ENCODE data around the gene CTU2.

The CTU2 gene

DNA sequence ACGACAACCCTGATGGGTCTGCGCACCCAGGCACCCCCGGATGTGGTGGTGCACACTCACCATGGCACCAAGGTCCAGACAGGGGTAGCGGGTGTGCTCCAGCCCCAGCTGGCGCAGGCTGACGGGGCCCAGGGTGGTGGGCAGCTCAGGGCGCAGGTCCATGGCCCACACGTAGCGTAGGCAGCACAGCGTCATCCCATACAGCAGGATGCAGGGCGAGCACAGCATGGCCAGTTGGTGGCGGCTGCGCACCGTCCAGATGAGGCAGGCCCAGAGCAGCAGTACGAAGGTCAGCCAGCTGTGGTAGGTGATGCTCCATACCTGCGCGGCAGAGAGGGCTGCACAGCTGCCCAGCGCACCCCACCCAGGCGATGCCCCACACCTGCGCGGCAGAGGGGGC, 29.8 kb downstream of the CTU2 start:
- DNase-seq = no peak
- peaks cover 68% of the 10 kb centered on the region for H3K36me3 ChIP-seq (ENCODE audit: control insufficient read depth, insufficient read depth, low read length)
- H3K4me1 ChIP-seq (ENCODE audit: control insufficient read depth, insufficient read depth, low read length, poor library complexity, severe bottlenecking) = peaks cover 5% of the 10 kb centered on the region

DNA sequence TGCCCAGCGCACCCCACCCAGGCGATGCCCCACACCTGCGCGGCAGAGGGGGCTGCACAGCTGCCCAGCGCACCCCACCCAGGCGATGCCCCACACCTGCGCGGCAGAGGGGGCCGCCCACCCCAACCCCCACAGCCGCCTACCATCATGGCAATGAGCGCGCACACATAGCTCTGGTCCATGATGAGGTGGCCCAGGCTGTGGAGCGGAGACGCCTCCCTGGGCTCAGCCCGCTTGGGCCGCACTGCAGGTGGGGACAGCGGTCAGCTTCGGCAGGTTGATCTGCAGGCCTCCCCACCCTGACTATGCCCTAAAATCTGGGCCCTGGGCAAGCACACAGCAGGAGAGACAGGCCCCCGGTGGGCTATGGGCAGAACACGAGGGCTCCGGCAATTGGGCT, 30.2 kb downstream of the CTU2 start:
- no peak for DNase-seq
- Histone ChIP-seq H3K36me3 (ENCODE audit: control insufficient read depth, insufficient read depth, low read length) (peaks cover 67% of the 10 kb centered on the region), H3K9me3 (ENCODE audit: control insufficient read depth, low read length) (no peaks in the 10 kb centered on the region), H3K27ac (ENCODE audit: insufficient read depth, low read length, poor library complexity, severe bottlenecking) (no peak overlapping the region), H3K4me1 (ENCODE audit: control insufficient read depth, insufficient read depth, low read length, poor library complexity, severe bottlenecking) (peaks cover 5% of the 10 kb centered on the region), H3K27me3 (replicated peaks; ENCODE audit: control insufficient read depth, insufficient read depth, low read length, poor library complexity, severe bottlenecking) (no peaks in the 10 kb centered on the region), H3K4me3 (ENCODE audit: insufficient read depth, low read depth, low read length, poor library complexity, severe bottlenecking) (no peak overlapping the region)

More for the DNA sequence above, 29.8 kb downstream of the CTU2 start:
- H3K9me3 ChIP-seq (ENCODE audit: control insufficient read depth, low read length) = no peaks in the 10 kb centered on the region
- H3K27me3 ChIP-seq (replicated peaks; ENCODE audit: control insufficient read depth, insufficient read depth, low read length, poor library complexity, severe bottlenecking) = no peaks in the 10 kb centered on the region
- no peak overlapping the region for H3K27ac ChIP-seq (ENCODE audit: insufficient read depth, low read length, poor library complexity, severe bottlenecking)
- no peak overlapping the region for H3K4me3 ChIP-seq (ENCODE audit: insufficient read depth, low read depth, low read length, poor library complexity, severe bottlenecking)

DNA sequence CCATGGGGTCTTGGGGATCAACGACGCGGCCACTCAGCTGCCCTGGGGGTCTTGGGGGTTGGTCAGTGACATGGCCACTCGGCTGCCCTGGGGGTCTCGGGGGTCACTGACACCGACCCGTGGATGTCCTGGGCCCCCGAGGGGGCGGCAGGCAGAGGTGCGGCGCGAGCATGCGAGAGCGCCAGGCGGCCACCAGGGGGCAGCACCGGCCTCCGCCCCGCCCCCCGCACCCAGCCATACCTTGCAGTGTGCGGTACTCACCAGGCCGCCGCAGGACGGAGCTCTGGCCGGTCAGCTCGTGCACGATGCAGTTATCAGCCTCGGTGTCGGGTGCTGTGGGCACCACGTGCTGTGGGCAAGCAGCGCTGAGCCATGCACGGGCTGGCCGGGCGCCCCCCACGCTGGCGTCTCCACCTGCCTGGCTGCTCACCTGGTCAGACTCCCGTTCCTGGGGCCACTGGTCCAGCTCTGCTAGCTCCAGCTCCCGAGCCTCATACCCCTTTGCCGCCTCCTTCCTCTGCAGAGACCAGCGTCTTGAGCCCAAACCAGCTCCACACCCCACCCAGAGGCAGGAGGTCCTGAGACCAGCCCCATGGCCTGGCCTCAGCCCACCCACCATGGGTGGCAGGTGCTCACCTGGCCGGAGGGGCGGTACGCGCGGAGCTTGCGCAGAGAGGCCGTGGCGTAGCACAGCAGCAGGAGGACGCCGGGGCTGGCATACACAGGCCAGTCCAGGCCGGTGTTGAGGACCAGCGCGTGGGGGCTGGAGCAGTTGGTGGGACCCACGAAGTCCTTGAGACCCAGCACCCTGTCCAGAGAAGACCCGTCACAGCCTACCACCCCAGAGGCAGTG, 31.2 kb downstream of the CTU2 start:
- Histone ChIP-seq H3K4me1 (ENCODE audit: control insufficient read depth, insufficient read depth, low read length, poor library complexity, severe bottlenecking) (peaks cover 5% of the 10 kb centered on the region), H3K27ac (ENCODE audit: insufficient read depth, low read length, poor library complexity, severe bottlenecking) (no peak overlapping the region), H3K9me3 (ENCODE audit: control insufficient read depth, low read length) (no peaks in the 10 kb centered on the region), H3K36me3 (ENCODE audit: control insufficient read depth, insufficient read depth, low read length) (peaks cover 65% of the 10 kb centered on the region), H3K27me3 (replicated peaks; ENCODE audit: control insufficient read depth, insufficient read depth, low read length, poor library complexity, severe bottlenecking) (no peaks in the 10 kb centered on the region), H3K4me3 (ENCODE audit: insufficient read depth, low read depth, low read length, poor library complexity, severe bottlenecking) (no peak overlapping the region)
- peak; percentile 55 to 75 (median 74) for DNase-seq

DNA sequence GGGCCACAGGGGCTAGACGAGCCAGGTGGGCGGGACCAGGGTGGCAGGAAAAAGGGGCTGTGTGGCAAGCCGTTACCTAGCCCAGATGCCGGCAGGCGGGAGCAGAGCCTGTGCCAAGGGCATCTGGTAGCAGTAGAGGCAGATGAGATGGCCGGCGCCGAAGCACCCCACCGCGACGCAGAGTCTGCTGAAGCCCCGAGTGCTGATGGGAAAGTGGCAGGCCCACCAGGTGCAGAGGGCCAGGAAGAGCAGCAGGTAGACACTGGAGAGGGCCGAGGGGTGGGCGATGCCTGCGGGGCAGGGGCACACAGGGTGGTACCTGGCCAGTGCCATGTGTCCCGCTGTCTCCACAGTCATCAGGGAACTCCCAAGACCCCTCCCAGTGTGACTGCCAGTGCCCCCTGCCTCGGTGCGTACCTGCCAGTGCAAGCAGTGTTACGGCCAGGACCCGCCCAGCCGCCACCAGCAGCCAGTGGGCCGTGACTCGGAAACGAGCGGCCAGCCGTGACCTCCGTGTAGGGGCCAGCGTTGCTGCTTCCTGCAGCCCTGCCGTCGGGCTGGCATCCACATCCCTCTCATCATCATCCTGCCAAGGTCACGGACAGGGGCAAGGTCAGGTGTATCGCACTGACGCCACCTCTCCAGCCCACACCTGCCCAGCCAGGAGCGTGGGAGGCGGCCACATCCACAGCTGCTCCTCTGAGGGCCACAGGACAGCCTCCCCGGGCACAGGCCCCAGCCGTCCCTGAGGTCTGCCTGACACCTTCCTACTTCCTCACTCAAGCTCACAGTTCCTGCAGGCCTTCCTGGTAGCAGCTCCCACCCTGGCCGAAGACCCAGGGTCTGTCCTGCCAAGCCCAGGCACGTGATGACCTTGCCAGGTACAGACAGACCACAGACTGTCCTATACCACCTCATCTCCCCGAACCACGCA, 32.1 kb downstream of the CTU2 start:
- Histone ChIP-seq H3K4me1 (ENCODE audit: control insufficient read depth, insufficient read depth, low read length, poor library complexity, severe bottlenecking) (peaks cover 10% of the 10 kb centered on the region), H3K27me3 (replicated peaks; ENCODE audit: control insufficient read depth, insufficient read depth, low read length, poor library complexity, severe bottlenecking) (no peaks in the 10 kb centered on the region), H3K36me3 (ENCODE audit: control insufficient read depth, insufficient read depth, low read length) (peaks cover 59% of the 10 kb centered on the region), H3K27ac (ENCODE audit: insufficient read depth, low read length, poor library complexity, severe bottlenecking) (no peak overlapping the region), H3K9me3 (ENCODE audit: control insufficient read depth, low read length) (no peaks in the 10 kb centered on the region), H3K4me3 (ENCODE audit: insufficient read depth, low read depth, low read length, poor library complexity, severe bottlenecking) (no peak overlapping the region)
- no peak for DNase-seq

DNA sequence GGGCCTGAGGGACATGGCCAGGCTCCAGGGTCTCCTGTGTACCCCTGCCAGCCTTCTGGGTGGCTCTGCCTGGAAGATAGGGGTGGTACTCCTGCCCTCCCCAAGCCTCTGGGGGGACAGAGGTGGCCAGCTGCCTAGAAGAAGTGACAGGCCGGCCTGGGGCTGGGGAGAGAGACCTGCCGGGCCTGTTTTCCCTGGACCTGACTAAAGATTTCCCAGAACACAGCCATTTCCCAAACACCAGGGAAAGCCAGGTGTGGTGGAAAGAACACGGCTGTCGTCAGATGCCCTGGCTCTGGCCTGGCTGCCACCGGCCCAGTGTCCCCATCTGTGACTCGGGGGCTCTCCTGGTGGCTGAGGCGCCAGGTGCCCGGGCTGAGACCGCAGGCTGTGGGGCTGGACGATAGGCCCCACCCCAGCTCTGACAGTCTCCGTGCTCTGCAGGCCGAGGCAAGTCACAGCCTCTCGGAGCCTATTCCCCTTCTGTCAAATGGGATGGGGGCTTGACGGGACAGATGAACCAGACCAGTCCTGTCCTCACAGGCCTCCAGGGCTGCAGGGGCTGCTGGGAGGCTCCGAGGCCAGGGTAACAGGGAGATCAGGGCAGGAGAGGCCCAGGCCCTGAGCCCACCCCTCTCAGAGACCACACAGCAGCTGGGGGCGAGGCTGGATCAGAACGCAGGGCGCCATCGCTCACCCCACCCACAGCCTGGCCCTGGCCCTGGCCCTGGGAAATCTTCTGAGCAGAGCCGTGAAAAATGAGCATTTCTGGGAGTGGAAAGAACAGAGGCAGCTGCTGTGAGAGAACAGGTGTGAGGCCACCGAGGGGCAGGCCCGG, 33.1 kb downstream of the CTU2 start:
- no peaks in the 10 kb centered on the region for H3K9me3 ChIP-seq (ENCODE audit: control insufficient read depth, low read length)
- H3K4me3 ChIP-seq (ENCODE audit: insufficient read depth, low read depth, low read length, poor library complexity, severe bottlenecking) = no peak overlapping the region
- H3K27me3 ChIP-seq (replicated peaks; ENCODE audit: control insufficient read depth, insufficient read depth, low read length, poor library complexity, severe bottlenecking) = no peaks in the 10 kb centered on the region
- H3K27ac ChIP-seq (ENCODE audit: insufficient read depth, low read length, poor library complexity, severe bottlenecking) = no peak overlapping the region
- H3K36me3 ChIP-seq (ENCODE audit: control insufficient read depth, insufficient read depth, low read length) = peaks cover 49% of the 10 kb centered on the region
- DNase-seq = no peak
- H3K4me1 ChIP-seq (ENCODE audit: control insufficient read depth, insufficient read depth, low read length, poor library complexity, severe bottlenecking) = peaks cover 20% of the 10 kb centered on the region

DNA sequence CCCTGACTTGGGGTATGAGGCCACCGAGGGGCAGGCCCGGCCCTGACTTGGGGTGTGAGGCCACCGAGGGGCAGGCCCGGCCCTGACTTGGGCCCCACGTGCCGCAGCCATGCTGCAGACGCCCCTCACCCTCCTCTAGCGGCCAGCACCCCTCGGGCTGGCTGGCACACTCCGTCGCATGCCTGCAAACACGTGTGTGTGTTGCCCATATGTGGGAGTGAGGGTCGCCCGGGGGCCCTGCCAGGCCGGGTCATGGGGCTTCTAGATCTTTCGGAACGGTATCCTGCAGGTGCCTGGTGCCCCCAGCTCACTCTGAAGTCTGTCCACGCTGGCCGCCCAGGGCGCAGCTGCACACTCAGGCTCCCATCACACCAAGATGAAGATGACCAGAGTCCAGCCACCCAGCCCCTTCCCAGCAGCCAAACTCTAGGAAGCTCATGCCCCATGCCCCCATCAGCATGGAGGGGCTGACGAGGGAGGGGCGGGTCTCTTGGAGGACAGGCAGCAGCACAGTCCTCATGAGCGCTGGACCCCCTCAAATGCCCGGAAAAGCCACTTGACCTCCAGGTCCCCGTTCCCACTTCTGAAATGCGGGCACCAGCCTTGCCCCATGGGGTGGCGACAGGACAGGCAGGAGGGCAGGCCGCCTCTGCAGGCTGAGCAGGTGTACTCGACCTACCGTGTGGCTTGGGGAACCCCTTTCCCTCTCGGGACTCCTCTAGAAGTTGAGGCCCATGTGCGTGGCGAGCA, 33.8 kb downstream of the CTU2 start:
- Histone ChIP-seq H3K27ac (ENCODE audit: insufficient read depth, low read length, poor library complexity, severe bottlenecking) (no peak overlapping the region), H3K36me3 (ENCODE audit: control insufficient read depth, insufficient read depth, low read length) (peaks cover 41% of the 10 kb centered on the region), H3K9me3 (ENCODE audit: control insufficient read depth, low read length) (no peaks in the 10 kb centered on the region), H3K27me3 (replicated peaks; ENCODE audit: control insufficient read depth, insufficient read depth, low read length, poor library complexity, severe bottlenecking) (no peaks in the 10 kb centered on the region), H3K4me1 (ENCODE audit: control insufficient read depth, insufficient read depth, low read length, poor library complexity, severe bottlenecking) (peaks cover 27% of the 10 kb centered on the region), H3K4me3 (ENCODE audit: insufficient read depth, low read depth, low read length, poor library complexity, severe bottlenecking) (no peak overlapping the region)
- no peak for DNase-seq

DNA sequence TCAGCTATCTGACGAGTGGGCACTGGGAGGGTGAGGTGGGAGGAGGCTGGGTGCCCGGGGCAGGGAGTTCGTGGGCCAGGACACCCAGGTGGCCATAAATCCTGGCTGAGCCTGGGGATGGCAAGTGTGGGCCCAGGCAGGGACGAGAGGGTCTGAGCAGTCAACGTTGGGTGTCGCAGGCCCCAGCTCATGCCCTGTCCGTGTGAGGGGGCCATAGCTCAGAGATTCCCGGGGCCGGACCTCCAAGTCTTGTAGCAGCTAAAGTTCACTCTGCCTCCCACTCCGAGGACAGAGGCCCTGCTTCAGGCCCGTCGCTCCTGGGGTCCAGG, 34.4 kb downstream of the CTU2 start:
- H3K4me3 ChIP-seq (ENCODE audit: insufficient read depth, low read depth, low read length, poor library complexity, severe bottlenecking) = no peak overlapping the region
- no peak overlapping the region for H3K27ac ChIP-seq (ENCODE audit: insufficient read depth, low read length, poor library complexity, severe bottlenecking)
- H3K27me3 ChIP-seq (replicated peaks; ENCODE audit: control insufficient read depth, insufficient read depth, low read length, poor library complexity, severe bottlenecking) = no peaks in the 10 kb centered on the region
- H3K9me3 ChIP-seq (ENCODE audit: control insufficient read depth, low read length) = no peaks in the 10 kb centered on the region
- no peak for DNase-seq
- H3K4me1 ChIP-seq (ENCODE audit: control insufficient read depth, insufficient read depth, low read length, poor library complexity, severe bottlenecking) = peaks cover 32% of the 10 kb centered on the region
- peaks cover 36% of the 10 kb centered on the region for H3K36me3 ChIP-seq (ENCODE audit: control insufficient read depth, insufficient read depth, low read length)

DNA sequence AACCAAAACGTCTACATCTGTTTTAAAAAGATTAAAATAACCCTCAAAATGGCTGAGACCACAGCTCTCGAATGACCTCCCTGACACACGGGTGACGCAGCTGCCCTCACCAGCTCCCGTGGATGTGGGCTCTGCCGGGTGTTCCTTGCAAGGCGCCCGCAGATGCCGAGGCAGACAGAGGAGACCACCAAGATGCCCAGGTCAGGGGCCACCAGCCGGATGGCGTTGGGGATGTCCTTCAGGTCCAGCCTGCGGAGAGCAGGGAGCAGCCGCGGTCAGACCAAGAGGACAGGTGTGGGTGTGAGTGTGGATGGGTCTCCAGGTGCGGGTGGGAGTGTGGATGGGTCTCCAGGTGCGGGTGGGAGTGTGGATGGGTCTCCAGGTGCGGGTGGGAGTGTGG, 35.1 kb downstream of the CTU2 start:
- peaks cover 38% of the 10 kb centered on the region for H3K4me1 ChIP-seq (ENCODE audit: control insufficient read depth, insufficient read depth, low read length, poor library complexity, severe bottlenecking)
- no peak overlapping the region for H3K27ac ChIP-seq (ENCODE audit: insufficient read depth, low read length, poor library complexity, severe bottlenecking)
- H3K4me3 ChIP-seq (ENCODE audit: insufficient read depth, low read depth, low read length, poor library complexity, severe bottlenecking) = no peak overlapping the region
- no peaks in the 10 kb centered on the region for H3K27me3 ChIP-seq (replicated peaks; ENCODE audit: control insufficient read depth, insufficient read depth, low read length, poor library complexity, severe bottlenecking)
- DNase-seq = no peak
- H3K9me3 ChIP-seq (ENCODE audit: control insufficient read depth, low read length) = no peaks in the 10 kb centered on the region
- H3K36me3 ChIP-seq (ENCODE audit: control insufficient read depth, insufficient read depth, low read length) = peaks cover 30% of the 10 kb centered on the region

DNA sequence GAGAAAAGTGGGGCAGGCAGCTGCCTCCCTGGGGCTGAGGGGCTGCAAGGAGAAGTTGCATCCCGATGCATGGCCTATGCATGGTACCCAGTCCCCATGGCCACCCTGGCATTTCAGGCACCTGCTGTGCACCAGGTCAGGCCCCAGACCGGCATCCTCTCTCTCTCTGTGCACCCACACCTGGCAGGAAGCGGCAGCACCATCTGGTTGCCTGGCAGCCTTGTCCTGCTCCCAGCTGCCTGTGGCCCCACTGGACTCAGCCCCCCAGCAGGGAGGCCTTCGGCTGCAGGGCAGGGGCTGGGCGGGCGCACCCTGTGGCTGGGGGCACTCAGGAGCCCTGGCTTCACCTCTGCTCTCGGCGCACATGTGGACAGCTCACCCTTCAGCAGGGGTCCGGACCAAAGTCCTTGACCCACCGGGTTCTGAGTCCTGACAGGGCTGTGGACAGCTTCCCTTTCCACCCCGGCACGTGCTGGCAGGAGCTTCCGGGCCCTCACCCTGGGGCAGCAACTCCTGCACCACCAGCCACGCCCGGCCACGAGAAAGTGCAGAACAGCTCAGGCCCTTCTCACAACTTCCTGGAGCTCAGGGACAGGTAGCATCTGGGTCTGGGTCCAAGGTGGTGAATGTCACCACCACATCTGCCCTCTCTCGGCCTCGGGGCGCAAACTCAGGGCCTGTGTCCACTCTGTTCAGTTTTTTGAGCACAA, 36.7 kb downstream of the CTU2 start:
- peaks cover 30% of the 10 kb centered on the region for H3K36me3 ChIP-seq (ENCODE audit: control insufficient read depth, insufficient read depth, low read length)
- H3K4me1 ChIP-seq (ENCODE audit: control insufficient read depth, insufficient read depth, low read length, poor library complexity, severe bottlenecking) = peaks cover 37% of the 10 kb centered on the region

More for the DNA sequence above, 36.7 kb downstream of the CTU2 start:
- no peaks in the 10 kb centered on the region for H3K27me3 ChIP-seq (replicated peaks; ENCODE audit: control insufficient read depth, insufficient read depth, low read length, poor library complexity, severe bottlenecking)
- no peak overlapping the region for H3K27ac ChIP-seq (ENCODE audit: insufficient read depth, low read length, poor library complexity, severe bottlenecking)
- no peaks in the 10 kb centered on the region for H3K9me3 ChIP-seq (ENCODE audit: control insufficient read depth, low read length)
- H3K4me3 ChIP-seq (ENCODE audit: insufficient read depth, low read depth, low read length, poor library complexity, severe bottlenecking) = no peak overlapping the region
- no peak for DNase-seq

Measured in effector memory CD4-positive, alpha-beta T cell (primary cell).